ENCODE data around the gene GRM8.

Gene GRM8

DNA sequence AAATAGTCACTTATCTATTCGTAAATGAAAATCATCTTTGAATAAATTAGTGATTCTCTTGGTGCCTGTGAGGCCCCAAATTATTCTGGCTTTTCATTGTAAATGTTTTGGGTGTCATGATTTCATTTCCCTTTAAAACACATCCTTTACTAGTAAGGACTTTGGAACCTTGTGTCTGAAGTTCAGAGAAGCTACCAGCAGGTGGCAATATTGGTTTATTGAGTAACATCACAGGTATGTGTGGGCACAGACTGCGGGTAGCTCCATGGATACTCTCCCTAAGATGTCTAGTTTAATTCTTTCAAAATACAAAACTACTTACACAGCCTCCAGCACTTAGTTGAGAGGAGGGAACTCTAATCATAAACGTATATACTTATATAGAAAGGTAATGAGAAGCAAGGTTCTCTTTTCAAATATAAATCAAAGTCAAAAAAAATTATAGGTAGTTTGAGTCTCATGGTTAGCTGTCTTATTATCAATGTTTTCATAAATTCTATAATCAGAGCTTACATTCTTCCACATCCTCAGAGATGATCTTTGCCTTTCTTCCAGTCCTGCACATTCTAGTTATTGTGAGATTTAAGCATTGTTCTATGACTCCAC lies 449.6 kb downstream of the GRM8 start:
- Histone ChIP-seq H4K20me1 (ENCODE audit: insufficient read depth, low read length) (no peaks in the 10 kb centered on the region), H3K4me1 (ENCODE audit: insufficient read depth, low read length) (no peaks in the 10 kb centered on the region), H3K4me2 (ENCODE audit: insufficient read depth, low read length) (no peak overlapping the region), H3K4me3 (ENCODE audit: low read depth in 1 of 2, low read length in 2 of 2) (no peak overlapping the region), H3K36me3 (ENCODE audit: insufficient read depth, low read length) (no peaks in the 10 kb centered on the region), H3K27ac (ENCODE audit: low read length) (no peak overlapping the region), H2AFZ (ENCODE audit: low read depth, low read length) (no peak overlapping the region), H3K9ac (ENCODE audit: low read depth, low read length) (no peak overlapping the region), H3K79me2 (ENCODE audit: insufficient read depth, low read length) (no peaks in the 10 kb centered on the region), H3K27me3 (ENCODE audit: insufficient read depth, low read length, poor library complexity) (no peaks in the 10 kb centered on the region), H3K9me3 (ENCODE audit: insufficient read depth, low read length, severe bottlenecking) (no peaks in the 10 kb centered on the region)
- TF ChIP-seq EZH2 (IDR thresholded peaks at IDR 0.05; ENCODE audit: borderline replicate concordance, low read depth, low read length, severe bottlenecking), result no peak
- peak; percentile 81 for TF ChIP-seq CTCF (IDR thresholded peaks at IDR 0.05; ENCODE audit: borderline replicate concordance, extremely low read depth, low read length, poor library complexity, severe bottlenecking)
- peak; percentile 53 for DNase-seq
- peak; percentile 85 for ATAC-seq (ENCODE audit: insufficient read depth, low read depth)

DNA sequence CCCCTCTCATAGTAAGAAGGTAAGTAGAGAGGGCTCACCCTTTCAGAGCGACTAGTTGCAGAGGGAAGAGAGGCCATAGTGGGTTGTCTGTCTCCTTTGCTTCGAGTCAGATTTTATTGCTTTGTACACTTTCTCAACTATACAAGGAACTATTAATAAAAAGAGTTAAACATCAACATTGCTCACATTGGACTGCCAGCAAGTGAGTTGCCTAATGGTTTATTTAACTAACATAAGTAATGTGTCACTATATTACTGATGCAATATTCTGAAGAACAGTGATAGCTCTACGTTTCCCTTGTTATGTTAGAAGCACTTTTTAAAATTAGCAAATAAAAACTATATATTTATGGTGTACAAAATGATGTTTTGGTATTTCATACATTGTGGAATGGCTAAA lies 451.0 kb downstream of the GRM8 start:
- no peak for TF ChIP-seq CTCF (IDR thresholded peaks at IDR 0.05; ENCODE audit: borderline replicate concordance, extremely low read depth, low read length, poor library complexity, severe bottlenecking)
- TF ChIP-seq EZH2 (IDR thresholded peaks at IDR 0.05; ENCODE audit: borderline replicate concordance, low read depth, low read length, severe bottlenecking), result no peak
- ATAC-seq (ENCODE audit: insufficient read depth, low read depth) (no peak), DNase-seq (no peak)
- Histone ChIP-seq H3K27me3 (ENCODE audit: insufficient read depth, low read length, poor library complexity) (no peaks in the 10 kb centered on the region), H3K4me2 (ENCODE audit: insufficient read depth, low read length) (no peak overlapping the region), H3K36me3 (ENCODE audit: insufficient read depth, low read length) (no peaks in the 10 kb centered on the region), H3K4me3 (ENCODE audit: low read depth in 1 of 2, low read length in 2 of 2) (no peak overlapping the region), H3K4me1 (ENCODE audit: insufficient read depth, low read length) (no peaks in the 10 kb centered on the region), H2AFZ (ENCODE audit: low read depth, low read length) (no peak overlapping the region), H3K27ac (ENCODE audit: low read length) (no peak overlapping the region), H3K9me3 (ENCODE audit: insufficient read depth, low read length, severe bottlenecking) (no peaks in the 10 kb centered on the region), H3K79me2 (ENCODE audit: insufficient read depth, low read length) (no peaks in the 10 kb centered on the region), H3K9ac (ENCODE audit: low read depth, low read length) (no peak overlapping the region), H4K20me1 (ENCODE audit: insufficient read depth, low read length) (no peaks in the 10 kb centered on the region)

GRCh38 chr7:126799541-126799940 lies 453.2 kb downstream of the GRM8 start:
- no peaks in the 10 kb centered on the region for H3K9me3 ChIP-seq (ENCODE audit: insufficient read depth, low read length, severe bottlenecking)
- H3K79me2 ChIP-seq (ENCODE audit: insufficient read depth, low read length), result no peaks in the 10 kb centered on the region
- TF ChIP-seq CTCF (IDR thresholded peaks at IDR 0.05; ENCODE audit: borderline replicate concordance, extremely low read depth, low read length, poor library complexity, severe bottlenecking) (no peak), EZH2 (IDR thresholded peaks at IDR 0.05; ENCODE audit: borderline replicate concordance, low read depth, low read length, severe bottlenecking) (no peak)
- H3K27ac ChIP-seq (ENCODE audit: low read length), result no peak overlapping the region
- H3K9ac ChIP-seq (ENCODE audit: low read depth, low read length), result no peak overlapping the region
- no peaks in the 10 kb centered on the region for H3K4me1 ChIP-seq (ENCODE audit: insufficient read depth, low read length)
- no peaks in the 10 kb centered on the region for H3K36me3 ChIP-seq (ENCODE audit: insufficient read depth, low read length)
- H4K20me1 ChIP-seq (ENCODE audit: insufficient read depth, low read length), result no peaks in the 10 kb centered on the region
- no peak overlapping the region for H3K4me3 ChIP-seq (ENCODE audit: low read depth in 1 of 2, low read length in 2 of 2)
- DNase-seq (no peak), ATAC-seq (ENCODE audit: insufficient read depth, low read depth) (no peak)
- no peak overlapping the region for H3K4me2 ChIP-seq (ENCODE audit: insufficient read depth, low read length)
- no peaks in the 10 kb centered on the region for H3K27me3 ChIP-seq (ENCODE audit: insufficient read depth, low read length, poor library complexity)
- no peak overlapping the region for H2AFZ ChIP-seq (ENCODE audit: low read depth, low read length)

Data from DND-41 (cell line).